MCF 10A (cell line): Measurements from ENCODE around the gene PCSK5. TPM values are rescaled to one million over a fixed set of nuclear protein-coding genes. Genes with fewer than 3 reads are reported as not detected.
A peak's percentile ranks its signal among the peaks of the same experiment; 100 is the strongest.

ENCODE experiments used
- BruUV-seq: library from RNA; stranded (reverse); fragments of 400-500 nt; replicated peaks from 2 replicates; lab custom pipeline; 2021; lab: Mats Ljungman, UMichigan
- CTCF ChIA-PET: fragments of 300-600 bp; sonication (Branson Sonifier 250); formaldehyde crosslinking; extraction: SDS; loops from one replicate; lab custom pipeline; 2021; ENCODE audit warnings: antibody characterized with exemption, inconsistent platforms; lab: Yijun Ruan, JAX
- POLR2A ChIA-PET: fragments of 300-600, 350-650 bp; sonication (Branson Sonifier 250); formaldehyde crosslinking; extraction: SDS; loops from one replicate; lab custom pipeline; 2020; ENCODE audit warnings: antibody characterized with exemption, inconsistent platforms; lab: Yijun Ruan, JAX
- DNase-seq: peaks from one replicate; pipeline ENCODE4 v3.0.0-alpha.2; 2018; ENCODE audit not compliant: unreplicated experiment
- H3K27ac Mint-ChIP-seq: one replicate; pipeline ENCODE4 v1.8.0; 2022; ENCODE audit warnings: mild to moderate bottlenecking, low read depth, mixed read lengths; ENCODE audit not compliant: unreplicated experiment
- H3K27me3 Mint-ChIP-seq: one replicate; pipeline ENCODE4 v1.8.0; 2022; ENCODE audit warnings: mixed read lengths; ENCODE audit not compliant: insufficient read depth, unreplicated experiment
- H3K36me3 Mint-ChIP-seq: one replicate; pipeline ENCODE4 v1.8.0; 2022; ENCODE audit warnings: mild to moderate bottlenecking, moderate library complexity, mixed read lengths; ENCODE audit not compliant: insufficient read depth, unreplicated experiment
- H3K4me1 Mint-ChIP-seq: one replicate; pipeline ENCODE4 v1.8.0; 2022; ENCODE audit warnings: mixed read lengths; ENCODE audit not compliant: insufficient read depth, unreplicated experiment
- H3K4me3 Mint-ChIP-seq: one replicate; pipeline ENCODE4 v1.8.0; 2022; ENCODE audit warnings: mild to moderate bottlenecking, moderate library complexity, mixed read lengths; ENCODE audit not compliant: unreplicated experiment
- H3K9me3 Mint-ChIP-seq: one replicate; pipeline ENCODE4 v1.8.0; 2022; ENCODE audit warnings: mixed read lengths; ENCODE audit not compliant: unreplicated experiment
- intact Hi-C: fragments of 100-400 bp; cut with micrococcal nuclease; formaldehyde crosslinking; loops from 2 replicates; pipeline ENCODE4 v1.14.1; 2022
- total RNA-seq: library from RNA; stranded (reverse); gene quantifications from 2 replicates; pipeline ENCODE4 v1.2.3, GENCODE V29; 2022
- TF ChIP-seq, protein P1 (sequence below): fragments of 200-600 bp; IDR thresholded peaks from one replicate; pipeline ENCODE4 v1.8.0; 2022; ENCODE audit warnings: antibody characterized with exemption, mild to moderate bottlenecking; ENCODE audit not compliant: unreplicated experiment

Gene PCSK5
- total RNA-seq, 1 experiment from 2014 or later = not detected

DNA sequence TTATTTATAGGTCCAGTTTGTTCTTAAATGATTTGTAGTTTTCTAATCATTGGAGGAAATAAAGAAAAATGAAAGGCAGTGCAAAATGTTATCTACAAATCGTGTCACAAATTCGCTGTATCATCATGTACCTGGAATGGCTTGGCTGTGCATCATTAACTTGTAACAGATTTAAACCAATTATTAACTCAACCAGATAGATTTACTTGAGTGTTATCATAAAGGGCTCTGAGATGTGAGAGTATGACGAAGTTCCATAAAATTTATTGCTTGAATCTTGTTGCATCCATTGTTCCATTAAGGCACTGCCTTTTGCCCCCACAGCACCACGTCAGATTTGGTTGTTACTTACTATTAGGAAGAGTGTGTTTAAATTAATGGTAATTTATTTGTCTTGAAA is 23.5 kb downstream of the PCSK5 start:
- no peak overlapping the region for H3K4me3 Mint-ChIP-seq
- peaks cover 36% of the 10 kb centered on the region for H3K9me3 Mint-ChIP-seq
- H3K27me3 Mint-ChIP-seq = no peaks in the 10 kb centered on the region
- DNase-seq = no peak
- ChIA-PET CTCF (no interaction called here), POLR2A (no interaction called here)
- TF ChIP-seq, protein P1, sequence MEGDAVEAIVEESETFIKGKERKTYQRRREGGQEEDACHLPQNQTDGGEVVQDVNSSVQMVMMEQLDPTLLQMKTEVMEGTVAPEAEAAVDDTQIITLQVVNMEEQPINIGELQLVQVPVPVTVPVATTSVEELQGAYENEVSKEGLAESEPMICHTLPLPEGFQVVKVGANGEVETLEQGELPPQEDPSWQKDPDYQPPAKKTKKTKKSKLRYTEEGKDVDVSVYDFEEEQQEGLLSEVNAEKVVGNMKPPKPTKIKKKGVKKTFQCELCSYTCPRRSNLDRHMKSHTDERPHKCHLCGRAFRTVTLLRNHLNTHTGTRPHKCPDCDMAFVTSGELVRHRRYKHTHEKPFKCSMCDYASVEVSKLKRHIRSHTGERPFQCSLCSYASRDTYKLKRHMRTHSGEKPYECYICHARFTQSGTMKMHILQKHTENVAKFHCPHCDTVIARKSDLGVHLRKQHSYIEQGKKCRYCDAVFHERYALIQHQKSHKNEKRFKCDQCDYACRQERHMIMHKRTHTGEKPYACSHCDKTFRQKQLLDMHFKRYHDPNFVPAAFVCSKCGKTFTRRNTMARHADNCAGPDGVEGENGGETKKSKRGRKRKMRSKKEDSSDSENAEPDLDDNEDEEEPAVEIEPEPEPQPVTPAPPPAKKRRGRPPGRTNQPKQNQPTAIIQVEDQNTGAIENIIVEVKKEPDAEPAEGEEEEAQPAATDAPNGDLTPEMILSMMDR = no peak
- no TSS peak for BruUV-seq
- intact Hi-C loops = no loop called here
- no peaks in the 10 kb centered on the region for H3K4me1 Mint-ChIP-seq
- no peaks in the 10 kb centered on the region for H3K36me3 Mint-ChIP-seq
- no peak overlapping the region for H3K27ac Mint-ChIP-seq

DNA sequence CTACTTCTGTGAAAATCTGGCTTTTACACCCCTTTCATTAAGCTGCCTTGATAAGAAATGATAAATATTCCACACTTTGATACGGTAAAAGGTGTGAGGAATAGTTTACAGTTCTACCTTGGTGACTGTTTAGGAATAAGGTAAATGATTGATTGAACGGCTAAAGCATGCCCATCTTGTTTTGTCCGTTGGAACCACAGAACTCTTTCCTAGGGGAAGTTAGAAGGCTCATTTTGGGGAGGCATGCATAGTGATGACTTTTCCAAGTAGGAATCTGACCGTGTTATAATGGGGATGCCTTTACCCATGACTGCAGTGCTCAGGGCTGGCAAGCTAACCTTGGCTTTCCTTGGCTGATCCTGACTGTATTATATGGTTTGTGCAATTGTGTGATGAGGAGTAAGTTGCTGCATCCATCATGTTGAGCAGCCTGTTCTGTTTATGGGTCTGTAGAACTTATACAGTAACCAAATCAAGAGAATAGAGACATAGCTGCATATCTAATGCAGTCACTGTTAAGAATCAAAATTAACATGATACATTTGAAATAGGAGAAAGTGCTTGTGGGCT is 24.5 kb downstream of the PCSK5 start:
- H3K4me1 Mint-ChIP-seq = no peaks in the 10 kb centered on the region
- intact Hi-C loops = no loop called here
- TF ChIP-seq, protein P1 = no peak
- CTCF ChIA-PET = interaction anchor here (0.7 kb wide), 1 partner anchor 389 kb away, joined by 3 read pairs; no protein-coding TSS in a partner anchor
- POLR2A ChIA-PET = no interaction called here
- H3K27ac Mint-ChIP-seq = no peak overlapping the region
- DNase-seq = no peak
- H3K36me3 Mint-ChIP-seq = no peaks in the 10 kb centered on the region
- no peaks in the 10 kb centered on the region for H3K27me3 Mint-ChIP-seq
- no TSS peak for BruUV-seq
- no peak overlapping the region for H3K4me3 Mint-ChIP-seq
- H3K9me3 Mint-ChIP-seq = peaks cover 36% of the 10 kb centered on the region

DNA sequence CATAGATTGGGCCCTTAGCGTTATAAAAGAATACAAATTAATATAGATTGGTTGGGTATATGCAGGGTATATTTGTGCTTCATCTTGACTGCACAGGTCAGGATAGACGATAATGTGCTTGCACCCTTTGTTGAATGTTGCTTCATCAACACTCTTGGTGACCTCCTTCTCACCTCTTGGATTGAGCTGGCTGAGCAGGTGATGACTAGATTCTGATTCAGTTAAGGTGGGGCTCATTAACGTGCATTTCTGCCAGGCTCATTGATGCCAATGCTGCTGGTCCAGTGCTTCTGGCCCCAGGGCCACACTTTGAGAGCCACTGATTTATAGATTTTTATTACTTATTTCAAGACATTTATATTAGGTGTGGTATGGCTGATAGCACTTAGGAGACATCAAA is 27.7 kb downstream of the PCSK5 start:
- TF ChIP-seq, protein P1 = no peak
- Mint-ChIP-seq H3K27ac (no peak overlapping the region), H3K9me3 (peaks cover 26% of the 10 kb centered on the region), H3K4me3 (no peak overlapping the region), H3K36me3 (no peaks in the 10 kb centered on the region), H3K27me3 (no peaks in the 10 kb centered on the region), H3K4me1 (no peaks in the 10 kb centered on the region)
- BruUV-seq = no TSS peak
- peak; percentile 59 for DNase-seq
- intact Hi-C loops = no loop called here
- ChIA-PET CTCF (no interaction called here), POLR2A (no interaction called here)

DNA sequence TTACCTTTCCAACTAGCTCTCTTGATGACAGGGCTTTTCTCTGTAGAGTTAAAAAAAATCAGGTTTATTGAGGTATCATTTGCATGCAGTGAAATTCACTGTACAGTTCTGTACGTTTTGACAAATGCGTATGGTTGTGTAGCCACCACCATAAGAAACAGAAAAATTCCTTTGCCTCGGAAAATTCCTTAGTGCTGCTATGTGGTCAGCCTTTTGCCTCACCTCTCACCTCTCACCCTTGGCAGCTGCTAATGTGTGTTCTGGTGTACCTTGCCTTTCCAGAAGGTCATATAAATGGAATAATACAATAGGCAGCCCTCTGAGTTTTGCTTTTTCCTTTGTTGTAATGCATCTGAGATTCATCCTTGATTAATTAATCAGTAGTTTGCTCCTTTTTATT is 28.4 kb downstream of the PCSK5 start:
- CTCF ChIA-PET = no interaction called here
- Mint-ChIP-seq H3K4me1 (no peaks in the 10 kb centered on the region), H3K4me3 (no peak overlapping the region), H3K27me3 (no peaks in the 10 kb centered on the region), H3K36me3 (no peaks in the 10 kb centered on the region), H3K9me3 (peaks cover 30% of the 10 kb centered on the region), H3K27ac (no peak overlapping the region)
- BruUV-seq = no TSS peak
- intact Hi-C loops = no loop called here
- no peak for DNase-seq
- TF ChIP-seq, protein P1 = no peak
- POLR2A ChIA-PET = interaction anchor here (0.6 kb wide), 2 partner anchors 12 to 113 kb away, joined by 3 read pairs; no protein-coding TSS in a partner anchor
